ENCODE results near the gene ANKRD66. TPM values are rescaled to one million over a fixed set of nuclear protein-coding genes. Genes with fewer than 3 reads are reported as not detected.

ANKRD66 gene
- total RNA-seq, 6 experiments from 2014 or later, result not detected

GRCh38 chr6:46751658-46752057, 4.9 kb downstream of the ANKRD66 start:
- H3K9me3 Mint-ChIP-seq, result peaks cover 3% of the 10 kb centered on the region; the same call in 1 of the 2 replicates

GRCh38 chr6:46755865-46756264, 9.1 kb downstream of the ANKRD66 start:
- H3K4me3 Mint-ChIP-seq, result no peak overlapping the region
- no peaks in the 10 kb centered on the region; the same call in 1 of the 2 replicates for H3K9me3 Mint-ChIP-seq
- H3K27me3 Mint-ChIP-seq (ENCODE audit: insufficient read depth), result no peaks in the 10 kb centered on the region; the same call in 1 of the 2 replicates
- no peak for TF ChIP-seq CTCF (IDR thresholded peaks at IDR 0.05)
- H3K4me1 Mint-ChIP-seq (ENCODE audit: low read depth), result no peaks in the 10 kb centered on the region
- no peaks in the 10 kb centered on the region for H3K36me3 Mint-ChIP-seq (ENCODE audit: low read depth)
- H3K27ac Mint-ChIP-seq, result no peak overlapping the region
- no peak for DNase-seq

More at GRCh38 chr6:46751658-46752057, 4.9 kb downstream of the ANKRD66 start:
- TF ChIP-seq CTCF (IDR thresholded peaks at IDR 0.05), result no peak
- Mint-ChIP-seq H3K4me3 (no peak overlapping the region), H3K27ac (no peak overlapping the region), H3K27me3 (ENCODE audit: insufficient read depth) (no peaks in the 10 kb centered on the region; the same call in 1 of the 2 replicates), H3K36me3 (ENCODE audit: low read depth) (no peaks in the 10 kb centered on the region), H3K4me1 (ENCODE audit: low read depth) (no peaks in the 10 kb centered on the region)
- DNase-seq, result no peak

GRCh38 chr6:46756469-46757213, 9.9 kb downstream of the ANKRD66 start:
- no peaks in the 10 kb centered on the region; the same call in 1 of the 2 replicates for H3K27me3 Mint-ChIP-seq (ENCODE audit: insufficient read depth)
- H3K4me3 Mint-ChIP-seq, result no peak overlapping the region
- TF ChIP-seq CTCF (IDR thresholded peaks at IDR 0.05), result no peak
- H3K27ac Mint-ChIP-seq, result no peak overlapping the region
- no peaks in the 10 kb centered on the region; the same call in 1 of the 2 replicates for H3K9me3 Mint-ChIP-seq
- no peak for DNase-seq
- H3K4me1 Mint-ChIP-seq (ENCODE audit: low read depth), result no peaks in the 10 kb centered on the region
- no peaks in the 10 kb centered on the region for H3K36me3 Mint-ChIP-seq (ENCODE audit: low read depth)

GRCh38 chr6:46757214-46757596, 10.5 kb downstream of the ANKRD66 start:
- Mint-ChIP-seq H3K4me1 (ENCODE audit: low read depth) (no peaks in the 10 kb centered on the region), H3K36me3 (ENCODE audit: low read depth) (no peaks in the 10 kb centered on the region), H3K27me3 (ENCODE audit: insufficient read depth) (no peaks in the 10 kb centered on the region; the same call in 1 of the 2 replicates), H3K4me3 (no peak overlapping the region), H3K9me3 (no peaks in the 10 kb centered on the region; the same call in 1 of the 2 replicates), H3K27ac (no peak overlapping the region)
- DNase-seq, result no peak
- TF ChIP-seq CTCF (IDR thresholded peaks at IDR 0.05), result no peak

- no peaks in the 10 kb centered on the region for H3K4me1 Mint-ChIP-seq (ENCODE audit: low read depth)
- no peak for DNase-seq
- H3K27me3 Mint-ChIP-seq (ENCODE audit: insufficient read depth), result no peaks in the 10 kb centered on the region; the same call in 1 of the 2 replicates
- no peak overlapping the region for H3K4me3 Mint-ChIP-seq
- no peak overlapping the region for H3K27ac Mint-ChIP-seq
- peaks cover 9% of the 10 kb centered on the region; the same call in 1 of the 2 replicates for H3K9me3 Mint-ChIP-seq
- no peak for TF ChIP-seq CTCF (IDR thresholded peaks at IDR 0.05)
- H3K36me3 Mint-ChIP-seq (ENCODE audit: low read depth), result no peaks in the 10 kb centered on the region
Observed at GRCh38 chr6:46758960-46759753, 12.4 kb downstream of the ANKRD66 start.
